ENCODE measurements around the gene SLMAP. TPM values are rescaled to one million over a fixed set of nuclear protein-coding genes. Genes with fewer than 3 reads are reported as not detected.

The SLMAP gene
- total and polyA plus RNA-seq, 2 of the 13 experiments (the other 11 are each of a cell fraction or from before 2014, with no cell fraction given) = 24.0 to 48.3 TPM

DNA sequence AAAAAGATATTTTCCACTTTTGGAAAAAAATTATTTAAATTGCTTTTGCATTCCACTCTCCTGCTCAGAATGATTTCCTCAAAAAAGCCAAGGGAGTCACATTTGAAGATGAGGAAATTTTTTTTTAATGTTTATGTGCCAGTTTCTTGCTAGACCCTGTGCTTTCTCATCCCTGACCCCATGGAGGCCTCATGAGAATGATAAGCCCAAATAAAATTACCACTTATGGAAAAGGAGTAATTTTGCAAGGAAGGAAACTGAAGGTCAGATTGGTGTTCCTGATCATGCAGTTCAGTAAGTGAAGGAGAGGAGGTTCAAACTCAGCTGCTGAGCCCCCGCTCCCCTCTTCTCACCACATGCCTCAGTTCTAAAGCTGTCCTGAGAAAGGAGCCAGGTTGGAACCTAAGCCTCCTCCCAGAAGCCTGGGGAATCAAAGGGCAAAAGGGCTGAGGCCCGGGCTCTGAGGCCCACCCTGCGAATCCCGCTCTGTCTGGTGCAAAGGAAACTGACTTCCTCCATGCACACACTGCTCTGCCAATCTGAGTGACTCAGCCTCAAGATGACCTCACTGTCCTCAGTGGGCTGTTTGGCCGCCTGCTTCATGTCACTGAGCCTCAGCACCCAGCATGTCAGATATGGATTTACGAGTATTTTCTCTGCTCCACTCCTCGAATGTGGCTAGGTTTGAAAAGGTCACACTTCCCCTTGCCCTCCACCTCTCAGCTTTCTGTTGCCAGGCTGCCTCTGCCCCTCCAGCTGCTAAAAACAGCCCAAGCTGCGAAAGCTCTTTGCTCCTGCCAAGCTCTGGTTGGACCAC is 195.2 kb downstream of the SLMAP start:
- peak; percentile 62 for DNase-seq (ENCODE audit: low spot score)
- Histone ChIP-seq H3K9me3 (ENCODE audit: low read length) (no peaks in the 10 kb centered on the region), H3K27me3 (ENCODE audit: control insufficient read depth in 1 of 2, insufficient read depth in 2 of 2, low read length in 2 of 2) (no peaks in the 10 kb centered on the region; a peak in 1 of 5 replicates), H3K4me1 (ENCODE audit: insufficient read depth, low read length) (peaks cover 75% of the 10 kb centered on the region), H3K79me2 (ENCODE audit: insufficient read depth, low read length) (no peaks in the 10 kb centered on the region), H3K4me3 (replicated peaks in 1 of 3; ENCODE audit: insufficient read depth in 1 of 3, low read depth in 2 of 3, low read length in 3 of 3) (peak overlapping the region in 1 of 3 experiments; percentile 2; a peak in 1 of 6 replicates), H3K36me3 (replicated peaks in 1 of 2; ENCODE audit: control insufficient read depth in 1 of 2, insufficient read depth in 2 of 2, low read length in 2 of 2) (no peaks in the 10 kb centered on the region), H3K9ac (ENCODE audit: insufficient read depth, low read depth, low read length) (peak overlapping the region; percentile 48), H3K27ac (ENCODE audit: extremely low read length, insufficient read depth, low read length) (peak overlapping the region; percentile 23), H4K20me1 (ENCODE audit: insufficient read depth, low read length) (no peaks in the 10 kb centered on the region), H2AFZ (ENCODE audit: low read length) (peak overlapping the region; percentile 80), H3K4me2 (ENCODE audit: low read depth, low read length) (peak overlapping the region; percentile 54)
- in situ Hi-C loops (cut with HindIII; ENCODE audit: extremely low pct_ligation_motif_present, low pct_unique_long_range_greater_than_20kb) (no loop called here), intact Hi-C loops (cut with micrococcal nuclease; ENCODE audit: unreplicated experiment) (no loop called here)
- WGBS (ENCODE audit: low lambda C conversion rate) = 40% methylated on average over 8 of the region's 8 CpGs
- POLR2A ChIA-PET = interaction anchor here (1.1 kb wide), 1 partner anchor 11 kb away, joined by 3 read pairs; no protein-coding TSS in a partner anchor
- CTCF ChIA-PET (ENCODE audit: low intra/inter-chr PET ratio, low total read pairs) = no interaction called here
- peak; percentile 50 for FAIRE-seq
- BruUV-seq (replicated peaks) = no TSS peak
- ATAC-seq = peak; percentile 17; the same call in 1 of the 3 replicates
- TF ChIP-seq ZNF333 (CRISPR knock-in tag; IDR thresholded peaks at IDR 0.05; ENCODE audit: borderline replicate concordance) = 0 out of 2 replicates have a peak, but pooled peaks have one; percentile 26
- no peak for TF ChIP-seq ZNF329 (CRISPR knock-in tag; IDR thresholded peaks at IDR 0.05; ENCODE audit: low read depth)
- 0 out of 2 replicates have a peak, but pooled peaks have one; percentile 38 for TF ChIP-seq NRL (CRISPR knock-in tag; IDR thresholded peaks at IDR 0.05; ENCODE audit: borderline replicate concordance)
- TF ChIP-seq ZNF292 (CRISPR knock-in tag; IDR thresholded peaks at IDR 0.05; ENCODE audit: borderline replicate concordance, low read depth) = peak; percentile 31; the same call in 1 of the 2 replicates
- TF ChIP-seq ELF3 (CRISPR knock-in tag; IDR thresholded peaks at IDR 0.05) = peak; percentile 48; the same call in 1 of the 2 replicates
- TF ChIP-seq MED8 (CRISPR knock-in tag; IDR thresholded peaks at IDR 0.05; ENCODE audit: insufficient replicate concordance) = no peak
- TF ChIP-seq, protein P1, sequence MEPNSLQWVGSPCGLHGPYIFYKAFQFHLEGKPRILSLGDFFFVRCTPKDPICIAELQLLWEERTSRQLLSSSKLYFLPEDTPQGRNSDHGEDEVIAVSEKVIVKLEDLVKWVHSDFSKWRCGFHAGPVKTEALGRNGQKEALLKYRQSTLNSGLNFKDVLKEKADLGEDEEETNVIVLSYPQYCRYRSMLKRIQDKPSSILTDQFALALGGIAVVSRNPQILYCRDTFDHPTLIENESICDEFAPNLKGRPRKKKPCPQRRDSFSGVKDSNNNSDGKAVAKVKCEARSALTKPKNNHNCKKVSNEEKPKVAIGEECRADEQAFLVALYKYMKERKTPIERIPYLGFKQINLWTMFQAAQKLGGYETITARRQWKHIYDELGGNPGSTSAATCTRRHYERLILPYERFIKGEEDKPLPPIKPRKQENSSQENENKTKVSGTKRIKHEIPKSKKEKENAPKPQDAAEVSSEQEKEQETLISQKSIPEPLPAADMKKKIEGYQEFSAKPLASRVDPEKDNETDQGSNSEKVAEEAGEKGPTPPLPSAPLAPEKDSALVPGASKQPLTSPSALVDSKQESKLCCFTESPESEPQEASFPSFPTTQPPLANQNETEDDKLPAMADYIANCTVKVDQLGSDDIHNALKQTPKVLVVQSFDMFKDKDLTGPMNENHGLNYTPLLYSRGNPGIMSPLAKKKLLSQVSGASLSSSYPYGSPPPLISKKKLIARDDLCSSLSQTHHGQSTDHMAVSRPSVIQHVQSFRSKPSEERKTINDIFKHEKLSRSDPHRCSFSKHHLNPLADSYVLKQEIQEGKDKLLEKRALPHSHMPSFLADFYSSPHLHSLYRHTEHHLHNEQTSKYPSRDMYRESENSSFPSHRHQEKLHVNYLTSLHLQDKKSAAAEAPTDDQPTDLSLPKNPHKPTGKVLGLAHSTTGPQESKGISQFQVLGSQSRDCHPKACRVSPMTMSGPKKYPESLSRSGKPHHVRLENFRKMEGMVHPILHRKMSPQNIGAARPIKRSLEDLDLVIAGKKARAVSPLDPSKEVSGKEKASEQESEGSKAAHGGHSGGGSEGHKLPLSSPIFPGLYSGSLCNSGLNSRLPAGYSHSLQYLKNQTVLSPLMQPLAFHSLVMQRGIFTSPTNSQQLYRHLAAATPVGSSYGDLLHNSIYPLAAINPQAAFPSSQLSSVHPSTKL (CRISPR knock-in tag; IDR thresholded peaks at IDR 0.05) = peak; percentile 11; the same call in 1 of the 2 replicates
- 0 out of 2 replicates have a peak, but pooled peaks have one; percentile 24 for TF ChIP-seq GATAD2A (CRISPR knock-in tag; IDR thresholded peaks at IDR 0.05)
- TF ChIP-seq HMGA1 (CRISPR knock-in tag; conservative IDR thresholded peaks at IDR 0.05) = no peak
- TF ChIP-seq ZNF501 (CRISPR knock-in tag; IDR thresholded peaks at IDR 0.05) = peak; percentile 37; the same call in 1 of the 2 replicates
- no peak for TF ChIP-seq ZNF788 (CRISPR knock-in tag; IDR thresholded peaks at IDR 0.05; ENCODE audit: borderline replicate concordance)
- peak; percentile 46 for TF ChIP-seq SAP130 (CRISPR knock-in tag; IDR thresholded peaks at IDR 0.05; ENCODE audit: low read depth)
- TF ChIP-seq ZNF331 (CRISPR knock-in tag; IDR thresholded peaks at IDR 0.05) = 0 out of 2 replicates have a peak, but pooled peaks have one; percentile 19
- no peak for TF ChIP-seq ZNF766 (CRISPR knock-in tag; IDR thresholded peaks at IDR 0.05; ENCODE audit: borderline replicate concordance)
- 0 out of 2 replicates have a peak, but pooled peaks have one; percentile 35 for TF ChIP-seq POLR2G (IDR thresholded peaks at IDR 0.05; ENCODE audit: low read depth, low read length)
- TF ChIP-seq, protein P2, sequence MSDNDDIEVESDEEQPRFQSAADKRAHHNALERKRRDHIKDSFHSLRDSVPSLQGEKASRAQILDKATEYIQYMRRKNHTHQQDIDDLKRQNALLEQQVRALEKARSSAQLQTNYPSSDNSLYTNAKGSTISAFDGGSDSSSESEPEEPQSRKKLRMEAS (IDR thresholded peaks at IDR 0.05) = 0 out of 2 replicates have a peak, but pooled peaks have one; percentile 21
- peak; percentile 26 for TF ChIP-seq XRCC5 (optimal IDR thresholded peaks at IDR 0.05; ENCODE audit: low read length)
- TF ChIP-seq ATF3 (CRISPR knock-in tag; IDR thresholded peaks at IDR 0.05) = peak; percentile 71; the same call in 1 of the 2 replicates
- no peak for TF ChIP-seq NCOA2 (CRISPR knock-in tag; IDR thresholded peaks at IDR 0.05)
